Activated T-cell treated with anti-CD3 and anti-CD28 coated beads, Interleukin-2, amount 50 U/mL, for 24 hours (primary cell): ENCODE data around the gene SUSD1.
A peak's percentile ranks its signal among the peaks of the same experiment; 100 is the strongest.

Experiments used
- DNase-seq: peaks from one replicate; pipeline ENCODE4 v3.0.0-alpha.2; 2020
- H3K27ac Mint-ChIP-seq: 2 replicates; pipeline ENCODE4 v1.8.0; 2020; ENCODE audit warnings: mild to moderate bottlenecking, mixed read lengths
- H3K27me3 Mint-ChIP-seq: 2 replicates; pipeline ENCODE4 v1.8.0; 2020; ENCODE audit warnings: mixed read lengths
- H3K36me3 Mint-ChIP-seq: 2 replicates; pipeline ENCODE4 v1.8.0; 2020; ENCODE audit warnings: low read depth, mixed read lengths
- H3K4me1 Mint-ChIP-seq: 2 replicates; pipeline ENCODE4 v1.8.0; 2020; ENCODE audit warnings: low read depth, mixed read lengths
- H3K4me3 Mint-ChIP-seq: 2 replicates; pipeline ENCODE4 v1.8.0; 2020; ENCODE audit warnings: mild to moderate bottlenecking, moderate library complexity, mixed read lengths
- H3K9me3 Mint-ChIP-seq: 2 replicates; pipeline ENCODE4 v1.8.0; 2020; ENCODE audit warnings: mixed read lengths

The SUSD1 gene

GRCh38 chr9:112112519-112112918 is 62.6 kb downstream of the SUSD1 start:
- no peaks in the 10 kb centered on the region for H3K4me1 Mint-ChIP-seq
- H3K9me3 Mint-ChIP-seq: no peaks in the 10 kb centered on the region
- no peak overlapping the region for H3K27ac Mint-ChIP-seq
- H3K36me3 Mint-ChIP-seq: no peaks in the 10 kb centered on the region
- DNase-seq: no peak
- H3K4me3 Mint-ChIP-seq: no peak overlapping the region
- no peaks in the 10 kb centered on the region for H3K27me3 Mint-ChIP-seq

DNA sequence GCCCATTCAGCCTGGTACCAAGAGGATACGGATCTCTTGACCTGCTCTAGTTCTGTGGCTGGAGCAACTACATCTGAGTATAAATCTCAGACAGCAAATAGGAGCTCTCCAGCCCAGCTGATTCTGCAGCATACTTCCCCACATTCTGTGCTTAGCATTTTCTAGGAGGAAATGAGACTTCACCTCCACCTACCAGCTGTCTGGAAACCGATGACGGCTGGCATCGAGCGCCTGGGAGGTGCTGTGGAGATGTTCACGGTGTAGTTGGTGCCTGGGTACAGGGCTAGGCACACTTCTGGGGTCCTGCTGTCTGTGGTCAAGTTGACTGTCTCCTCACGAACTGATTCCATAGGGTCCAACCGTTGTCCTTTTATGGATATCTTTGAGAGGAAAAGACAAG is 63.6 kb downstream of the SUSD1 start:
- no peaks in the 10 kb centered on the region for H3K9me3 Mint-ChIP-seq
- H3K4me1 Mint-ChIP-seq: no peaks in the 10 kb centered on the region
- no peak for DNase-seq
- no peak overlapping the region for H3K4me3 Mint-ChIP-seq
- no peaks in the 10 kb centered on the region for H3K36me3 Mint-ChIP-seq
- no peaks in the 10 kb centered on the region for H3K27me3 Mint-ChIP-seq
- no peak overlapping the region for H3K27ac Mint-ChIP-seq

GRCh38 chr9:112110777-112111113 is 64.4 kb downstream of the SUSD1 start:
- no peaks in the 10 kb centered on the region for H3K36me3 Mint-ChIP-seq
- H3K27me3 Mint-ChIP-seq: no peaks in the 10 kb centered on the region
- no peaks in the 10 kb centered on the region for H3K4me1 Mint-ChIP-seq
- no peaks in the 10 kb centered on the region for H3K9me3 Mint-ChIP-seq
- no peak overlapping the region for H3K27ac Mint-ChIP-seq
- H3K4me3 Mint-ChIP-seq: no peak overlapping the region
- DNase-seq: no peak

DNA sequence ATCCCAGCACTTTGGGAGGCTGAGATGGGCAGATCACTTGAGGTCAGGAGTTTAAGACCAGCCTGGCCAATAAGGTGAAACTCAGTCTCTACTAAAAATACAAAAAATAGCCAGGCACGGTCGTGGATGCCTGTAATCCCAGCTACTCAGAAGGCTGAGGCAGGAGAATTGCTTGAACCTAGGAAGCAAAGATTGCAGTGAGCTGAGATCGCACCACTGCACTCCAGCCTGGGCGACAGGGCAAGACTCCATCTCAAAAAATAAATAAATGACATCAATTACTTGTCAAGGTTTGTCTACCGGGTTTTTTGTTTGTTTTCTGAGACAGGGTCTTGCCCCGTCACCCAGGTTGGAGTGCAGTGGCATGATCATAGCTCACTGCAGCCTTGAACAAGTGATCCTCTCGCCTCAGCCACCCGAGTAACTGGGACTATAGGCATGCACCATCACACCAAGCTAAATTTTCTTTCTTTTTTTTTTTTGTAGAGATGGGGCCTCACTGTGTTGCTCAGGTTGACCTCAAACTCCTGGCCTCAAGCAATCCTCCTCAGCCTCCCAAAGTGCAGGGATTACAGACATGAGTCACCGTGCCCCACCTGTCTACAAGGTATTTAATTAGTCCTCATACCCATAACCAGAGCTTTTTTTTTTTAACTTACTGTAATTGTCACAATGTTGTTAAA is 64.9 kb downstream of the SUSD1 start:
- Mint-ChIP-seq H3K9me3 (no peaks in the 10 kb centered on the region), H3K4me1 (no peaks in the 10 kb centered on the region), H3K36me3 (no peaks in the 10 kb centered on the region), H3K27me3 (no peaks in the 10 kb centered on the region), H3K4me3 (no peak overlapping the region), H3K27ac (no peak overlapping the region)
- DNase-seq: no peak

DNA sequence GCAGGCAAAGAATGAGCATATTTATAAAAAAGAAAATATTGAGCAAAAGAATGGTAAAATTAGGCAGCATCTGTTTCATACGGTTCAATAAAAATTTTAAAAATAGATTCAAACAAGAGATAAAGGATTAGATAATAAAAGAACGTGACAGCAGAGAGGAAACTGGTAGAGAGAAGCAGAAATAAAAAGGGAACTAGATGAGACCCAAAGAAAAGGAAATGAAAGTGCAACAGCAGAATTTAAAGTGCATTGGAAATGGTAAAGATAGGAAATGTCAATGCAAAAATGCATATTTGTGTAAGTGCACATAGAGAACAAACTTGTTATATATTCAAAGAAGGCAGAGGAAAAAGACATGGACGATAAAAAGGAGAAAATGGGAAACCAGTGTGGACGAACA is 70.2 kb downstream of the SUSD1 start:
- no peak for DNase-seq
- Mint-ChIP-seq H3K36me3 (no peaks in the 10 kb centered on the region), H3K27ac (no peak overlapping the region), H3K4me3 (no peak overlapping the region), H3K27me3 (no peaks in the 10 kb centered on the region), H3K4me1 (no peaks in the 10 kb centered on the region), H3K9me3 (no peaks in the 10 kb centered on the region)

DNA sequence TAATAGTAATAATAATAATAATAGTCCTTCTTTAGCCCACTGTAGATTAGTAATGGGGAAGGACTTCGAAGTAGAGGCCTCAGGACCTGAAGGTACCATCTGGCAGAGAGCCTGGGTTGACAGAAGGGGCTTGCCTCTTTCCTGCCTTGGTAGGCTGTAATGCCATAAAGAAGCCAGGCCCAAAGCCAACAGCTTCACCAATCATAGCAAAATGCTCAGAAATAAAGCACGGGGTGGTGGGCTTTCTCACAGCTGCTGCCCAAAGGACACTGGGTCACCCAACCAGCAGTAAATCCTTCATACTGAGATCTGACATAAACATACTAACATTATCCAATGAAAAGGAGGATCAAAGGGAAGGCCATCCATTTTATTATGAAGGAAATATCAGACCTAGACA is 70.7 kb downstream of the SUSD1 start:
- Mint-ChIP-seq H3K9me3 (no peaks in the 10 kb centered on the region), H3K27me3 (no peaks in the 10 kb centered on the region), H3K4me1 (no peaks in the 10 kb centered on the region), H3K4me3 (no peak overlapping the region), H3K27ac (no peak overlapping the region), H3K36me3 (no peaks in the 10 kb centered on the region)
- no peak for DNase-seq

DNA sequence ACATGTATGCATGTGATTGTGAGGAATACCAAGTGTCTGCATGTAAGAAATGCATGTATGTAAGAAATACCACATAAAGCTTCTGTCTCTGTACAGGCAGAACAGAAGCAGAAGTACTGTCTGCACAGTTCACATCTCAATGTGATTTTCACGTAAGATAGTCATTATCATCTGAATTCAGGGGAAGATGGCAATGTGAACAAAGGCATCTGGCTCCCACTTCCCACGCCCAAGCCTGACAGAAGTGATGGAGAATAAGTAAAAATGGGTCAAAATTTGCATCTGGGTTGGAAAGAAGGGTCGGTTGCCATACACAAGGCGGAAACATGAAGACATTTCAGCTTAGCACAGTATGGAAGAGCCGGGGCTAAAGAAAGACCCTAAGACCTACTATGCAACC is 71.7 kb downstream of the SUSD1 start:
- Mint-ChIP-seq H3K27me3 (no peaks in the 10 kb centered on the region), H3K4me1 (peaks cover under 1% of the 10 kb centered on the region), H3K27ac (no peak overlapping the region), H3K4me3 (no peak overlapping the region), H3K36me3 (no peaks in the 10 kb centered on the region), H3K9me3 (no peaks in the 10 kb centered on the region)
- no peak for DNase-seq

GRCh38 chr9:112097712-112098688 is 77.1 kb downstream of the SUSD1 start:
- Mint-ChIP-seq H3K4me1 (peaks cover 30% of the 10 kb centered on the region), H3K4me3 (no peak overlapping the region), H3K27me3 (no peaks in the 10 kb centered on the region), H3K36me3 (no peaks in the 10 kb centered on the region), H3K27ac (no peak overlapping the region), H3K9me3 (no peaks in the 10 kb centered on the region)
- peak; percentile 71 for DNase-seq

DNA sequence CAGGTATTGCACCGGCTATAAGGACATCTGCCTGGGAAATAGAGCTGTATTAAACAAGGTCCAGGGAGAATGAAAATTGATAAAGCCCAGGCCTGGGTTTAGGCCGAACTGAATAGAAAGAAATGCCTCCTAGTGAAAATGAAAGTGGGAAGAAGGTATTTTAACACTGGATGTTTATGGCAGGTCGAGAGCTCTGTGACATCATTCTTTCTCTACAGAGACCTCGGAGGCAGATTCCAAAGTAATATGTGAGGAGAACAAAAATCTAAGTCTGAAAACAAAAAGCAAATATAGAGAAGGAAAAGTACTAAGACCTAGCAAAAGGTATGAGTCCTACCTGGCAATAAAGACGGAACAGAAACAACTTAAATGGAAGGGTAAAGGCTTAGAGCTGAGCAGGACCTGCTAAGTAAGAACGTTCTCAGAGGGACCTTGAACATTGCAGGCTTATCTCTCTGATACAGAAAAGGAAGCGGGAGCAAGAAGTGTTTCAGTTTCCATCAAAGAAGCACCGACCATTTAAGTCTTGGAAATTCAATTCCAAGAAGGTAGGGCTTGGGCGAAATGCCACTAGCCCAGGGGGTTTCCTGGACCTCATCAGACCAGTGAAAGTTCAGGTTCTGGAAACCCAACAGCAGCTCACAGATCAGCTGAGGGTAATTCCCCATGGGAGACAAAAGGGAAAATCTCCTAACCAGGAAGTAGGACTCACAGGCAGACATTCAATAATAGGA is 80.0 kb downstream of the SUSD1 start:
- Mint-ChIP-seq H3K9me3 (no peaks in the 10 kb centered on the region), H3K36me3 (no peaks in the 10 kb centered on the region), H3K4me3 (no peak overlapping the region), H3K27me3 (no peaks in the 10 kb centered on the region), H3K27ac (no peak overlapping the region), H3K4me1 (peaks cover 30% of the 10 kb centered on the region)
- DNase-seq: no peak

GRCh38 chr9:112094241-112094640 is 80.9 kb downstream of the SUSD1 start:
- Mint-ChIP-seq H3K4me1 (peaks cover 30% of the 10 kb centered on the region), H3K27me3 (no peaks in the 10 kb centered on the region), H3K27ac (no peak overlapping the region), H3K36me3 (no peaks in the 10 kb centered on the region), H3K9me3 (no peaks in the 10 kb centered on the region), H3K4me3 (no peak overlapping the region)
- DNase-seq: no peak

- Mint-ChIP-seq H3K4me1 (peaks cover 30% of the 10 kb centered on the region), H3K9me3 (no peaks in the 10 kb centered on the region), H3K27ac (no peak overlapping the region), H3K4me3 (no peak overlapping the region), H3K36me3 (no peaks in the 10 kb centered on the region), H3K27me3 (no peaks in the 10 kb centered on the region)
- no peak for DNase-seq
Measured at GRCh38 chr9:112093870-112094216, 81.3 kb downstream of the SUSD1 start.

- H3K4me3 Mint-ChIP-seq: no peak overlapping the region
- no peaks in the 10 kb centered on the region for H3K27me3 Mint-ChIP-seq
- peaks cover 28% of the 10 kb centered on the region for H3K4me1 Mint-ChIP-seq
- H3K36me3 Mint-ChIP-seq: no peaks in the 10 kb centered on the region
- H3K27ac Mint-ChIP-seq: no peak overlapping the region
- H3K9me3 Mint-ChIP-seq: no peaks in the 10 kb centered on the region
- DNase-seq: no peak
Measured at GRCh38 chr9:112093147-112093869, 81.8 kb downstream of the SUSD1 start.

- Mint-ChIP-seq H3K36me3 (no peaks in the 10 kb centered on the region), H3K9me3 (no peaks in the 10 kb centered on the region), H3K4me3 (no peak overlapping the region), H3K27me3 (no peaks in the 10 kb centered on the region), H3K27ac (no peak overlapping the region), H3K4me1 (peaks cover 22% of the 10 kb centered on the region)
- no peak for DNase-seq
Measured at GRCh38 chr9:112091810-112092209, 83.3 kb downstream of the SUSD1 start.

DNA sequence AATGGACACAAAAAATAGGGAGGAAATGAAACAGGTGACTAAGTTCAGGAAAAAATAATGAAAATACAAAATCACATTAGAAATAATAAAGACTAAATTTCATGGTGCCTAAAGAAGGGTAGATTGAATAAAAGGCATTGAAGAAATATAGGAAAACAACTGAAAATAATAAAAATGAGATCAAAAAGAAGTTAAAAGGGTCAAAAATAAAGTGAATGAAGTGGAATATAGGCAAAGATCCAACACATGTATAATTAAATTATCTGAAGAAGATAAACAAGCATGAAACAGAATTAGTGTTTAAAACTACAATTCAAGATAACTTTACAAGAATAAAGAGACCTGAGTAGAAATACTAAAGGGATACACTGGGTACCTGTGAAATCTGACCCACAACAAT is 87.6 kb downstream of the SUSD1 start:
- no peak for DNase-seq
- H3K4me3 Mint-ChIP-seq: no peak overlapping the region
- H3K27me3 Mint-ChIP-seq: no peaks in the 10 kb centered on the region
- H3K36me3 Mint-ChIP-seq: no peaks in the 10 kb centered on the region
- peaks cover 2% of the 10 kb centered on the region for H3K4me1 Mint-ChIP-seq
- H3K27ac Mint-ChIP-seq: no peak overlapping the region
- H3K9me3 Mint-ChIP-seq: no peaks in the 10 kb centered on the region
